NB4 (cell line): ENCODE results near the gene MEGF11.

Source experiments
- CTCF ChIP-seq: IDR thresholded peaks from one replicate; pipeline ENCODE4 v1.5.1; 2012; ENCODE audit warnings: low read depth, low read length
- MAX ChIP-seq: IDR thresholded peaks from 2 replicates; pipeline ENCODE4 v1.6.1; 2011; ENCODE audit warnings: low read depth, low read length
- POLR2A ChIP-seq: IDR thresholded peaks from 2 replicates; pipeline ENCODE4 v1.6.1; 2011; ENCODE audit warnings: mild to moderate bottlenecking; ENCODE audit not compliant: insufficient read length; ENCODE audit errors: extremely low read depth

DNA sequence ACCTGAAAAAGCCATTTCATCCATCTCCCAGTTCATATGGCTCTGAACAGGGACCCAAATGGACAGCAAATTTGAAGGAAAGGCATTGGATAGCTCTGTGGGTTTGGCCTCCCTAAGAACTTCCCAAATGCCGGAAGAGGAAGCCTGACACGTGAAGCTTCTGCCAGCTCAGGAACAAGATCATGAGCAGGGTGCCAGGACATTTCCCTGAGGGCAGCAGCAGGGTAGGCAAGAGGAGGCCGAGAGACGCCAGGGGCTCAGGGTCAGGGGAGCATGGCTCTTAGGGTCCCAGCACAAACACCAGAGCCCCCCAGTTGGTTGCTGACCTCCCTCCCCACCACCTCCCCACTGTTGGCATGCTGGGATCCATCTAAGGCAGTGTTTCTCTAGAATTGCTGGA is 187.5 kb downstream of the MEGF11 start:
- no peak for TF ChIP-seq POLR2A
- TF ChIP-seq CTCF: no peak
- TF ChIP-seq MAX: no peak
